Activated CD4-positive, alpha-beta T cell treated with anti-CD3 and anti-CD28 coated beads for 24 hours (primary cell): Measurements from ENCODE around the gene PNPO.
A peak's percentile ranks its signal among the peaks of the same experiment; 100 is the strongest.

ENCODE experiments used
- DNase-seq, 2 donors: peaks; one replicate each; pipeline ENCODE4 v3.0.0-alpha.2; 2020; ENCODE audit warnings: low read depth in 2 of 2

Gene PNPO

GRCh38 chr17:47949946-47950345 lies 8.6 kb downstream of the PNPO start:
- no peak for DNase-seq

- no peak for DNase-seq
Observed at GRCh38 chr17:47950448-47950847, 9.1 kb downstream of the PNPO start.

GRCh38 chr17:47952171-47953021 lies 11.0 kb downstream of the PNPO start:
- no peak for DNase-seq

GRCh38 chr17:47953909-47954308 lies 12.5 kb downstream of the PNPO start:
- DNase-seq: no peak

GRCh38 chr17:47955497-47956461 lies 14.4 kb downstream of the PNPO start:
- DNase-seq: no peak

- no peak for DNase-seq
Observed at GRCh38 chr17:47956791-47957590, 15.6 kb downstream of the PNPO start.

- no peak for DNase-seq
Observed at GRCh38 chr17:47957591-47958490, 16.5 kb downstream of the PNPO start, which contains the start of gene PRR15L. PRR15L (minus strand) TSS chr17:47957883; CDS start chr17:47953234, 4,649 bp downstream.

- no peak for DNase-seq
Observed at GRCh38 chr17:47959825-47960655, 18.7 kb downstream of the PNPO start.

- DNase-seq: no peak
Observed at GRCh38 chr17:47961406-47961805, 20.0 kb downstream of the PNPO start.

GRCh38 chr17:47962901-47963300 lies 21.5 kb downstream of the PNPO start:
- DNase-seq: no peak

- no peak for DNase-seq
Observed at GRCh38 chr17:47964856-47965255, 23.5 kb downstream of the PNPO start.

- DNase-seq: no peak
Observed at GRCh38 chr17:47966079-47966519, 24.7 kb downstream of the PNPO start.

GRCh38 chr17:47967607-47968252 lies 26.4 kb downstream of the PNPO start:
- no peak for DNase-seq

- no peak for DNase-seq
Observed at GRCh38 chr17:47968836-47969235, 27.5 kb downstream of the PNPO start.

GRCh38 chr17:47969930-47970724 lies 28.8 kb downstream of the PNPO start:
- no peak for DNase-seq

- peak; percentile 99 to 100 for DNase-seq
Observed at GRCh38 chr17:47970725-47971499, 29.5 kb downstream of the PNPO start, which contains the start of gene CDK5RAP3. CDK5RAP3 (plus strand) TSS chr17:47971113; CDS start chr17:47971147, 34 bp downstream.

- no peak for DNase-seq
Observed at GRCh38 chr17:47973541-47973940, 32.2 kb downstream of the PNPO start.
